ENCODE results near the gene THBS1.

The THBS1 gene

GRCh38 chr15:39641191-39641889 is 60.5 kb downstream of the THBS1 start:
- no peak for DNase-seq

- DNase-seq = no peak
Measured at GRCh38 chr15:39642011-39642640, 61.2 kb downstream of the THBS1 start.

GRCh38 chr15:39643727-39644126 is 62.8 kb downstream of the THBS1 start:
- no peak for DNase-seq

- DNase-seq = no peak
Measured at GRCh38 chr15:39644136-39644535, 63.3 kb downstream of the THBS1 start.

- DNase-seq = no peak
Measured at GRCh38 chr15:39645138-39645975, 64.5 kb downstream of the THBS1 start.

GRCh38 chr15:39645976-39646257 is 65.0 kb downstream of the THBS1 start:
- no peak for DNase-seq

- no peak for DNase-seq
Measured at GRCh38 chr15:39646425-39646824, 65.5 kb downstream of the THBS1 start.

All from DMS79 treated with DMSO at 0.1 percent for 48 hours (cell line).